Measurements from ENCODE around the gene KCNMA1. TPM values are rescaled to one million over a fixed set of nuclear protein-coding genes. Genes with fewer than 3 reads are reported as not detected.

Gene KCNMA1
- total RNA-seq, 2 experiments from 2014 or later = 0.55 to 1.5 TPM

- Mint-ChIP-seq H3K4me1 (no peaks in the 10 kb centered on the region), H3K9me3 (ENCODE audit: low read depth) (no peaks in the 10 kb centered on the region), H3K27ac (no peak overlapping the region), H3K27me3 (peaks cover 2% of the 10 kb centered on the region), H3K4me3 (no peak overlapping the region), H3K36me3 (no peaks in the 10 kb centered on the region)
- ATAC-seq (no peak), DNase-seq (no peak)
- CTCF ChIA-PET = no interaction called here
These were observed 162.7 kb downstream of the KCNMA1 start for GRCh38 chr10:77474939-77475338.

GRCh38 chr10:77474386-77474785 is 163.2 kb downstream of the KCNMA1 start:
- Mint-ChIP-seq H3K27me3 (peaks cover 2% of the 10 kb centered on the region), H3K4me1 (no peaks in the 10 kb centered on the region), H3K9me3 (ENCODE audit: low read depth) (no peaks in the 10 kb centered on the region), H3K4me3 (no peak overlapping the region), H3K27ac (no peak overlapping the region), H3K36me3 (no peaks in the 10 kb centered on the region)
- CTCF ChIA-PET = no interaction called here
- DNase-seq = no peak
- ATAC-seq = no peak

- Mint-ChIP-seq H3K27ac (no peak overlapping the region), H3K4me3 (no peak overlapping the region), H3K4me1 (no peaks in the 10 kb centered on the region), H3K36me3 (no peaks in the 10 kb centered on the region), H3K9me3 (ENCODE audit: low read depth) (no peaks in the 10 kb centered on the region), H3K27me3 (no peaks in the 10 kb centered on the region)
- CTCF ChIA-PET = no interaction called here
- DNase-seq (no peak), ATAC-seq (no peak)
These were observed 165.5 kb downstream of the KCNMA1 start for GRCh38 chr10:77472146-77472545.

GRCh38 chr10:77471069-77471536 is 166.5 kb downstream of the KCNMA1 start:
- no peaks in the 10 kb centered on the region for H3K4me1 Mint-ChIP-seq
- CTCF ChIA-PET = no interaction called here
- DNase-seq (no peak), ATAC-seq (no peak)
- no peaks in the 10 kb centered on the region for H3K9me3 Mint-ChIP-seq (ENCODE audit: low read depth)
- no peaks in the 10 kb centered on the region for H3K36me3 Mint-ChIP-seq
- no peaks in the 10 kb centered on the region for H3K27me3 Mint-ChIP-seq
- no peak overlapping the region for H3K4me3 Mint-ChIP-seq
- no peak overlapping the region for H3K27ac Mint-ChIP-seq

- no peaks in the 10 kb centered on the region for H3K9me3 Mint-ChIP-seq (ENCODE audit: low read depth)
- CTCF ChIA-PET = no interaction called here
- H3K36me3 Mint-ChIP-seq = no peaks in the 10 kb centered on the region
- DNase-seq = no peak
- H3K4me1 Mint-ChIP-seq = no peaks in the 10 kb centered on the region
- no peak overlapping the region for H3K4me3 Mint-ChIP-seq
- H3K27me3 Mint-ChIP-seq = no peaks in the 10 kb centered on the region
- no peak overlapping the region for H3K27ac Mint-ChIP-seq
- ATAC-seq = no peak
These were observed 170.1 kb downstream of the KCNMA1 start for GRCh38 chr10:77467422-77467963.

GRCh38 chr10:77463967-77464745 is 173.5 kb downstream of the KCNMA1 start:
- CTCF ChIA-PET = no interaction called here
- Mint-ChIP-seq H3K4me3 (no peak overlapping the region), H3K27me3 (no peaks in the 10 kb centered on the region), H3K27ac (no peak overlapping the region), H3K4me1 (no peaks in the 10 kb centered on the region), H3K9me3 (ENCODE audit: low read depth) (no peaks in the 10 kb centered on the region), H3K36me3 (no peaks in the 10 kb centered on the region)
- DNase-seq (no peak), ATAC-seq (no peak)

- H3K27ac Mint-ChIP-seq = no peak overlapping the region
- no peaks in the 10 kb centered on the region for H3K27me3 Mint-ChIP-seq
- H3K9me3 Mint-ChIP-seq (ENCODE audit: low read depth) = no peaks in the 10 kb centered on the region
- H3K4me1 Mint-ChIP-seq = no peaks in the 10 kb centered on the region
- DNase-seq (no peak), ATAC-seq (no peak)
- H3K36me3 Mint-ChIP-seq = no peaks in the 10 kb centered on the region
- no peak overlapping the region for H3K4me3 Mint-ChIP-seq
- CTCF ChIA-PET = no interaction called here
These were observed 174.1 kb downstream of the KCNMA1 start for GRCh38 chr10:77463499-77463898.

- no peak overlapping the region for H3K4me3 Mint-ChIP-seq
- H3K4me1 Mint-ChIP-seq = no peaks in the 10 kb centered on the region
- H3K36me3 Mint-ChIP-seq = no peaks in the 10 kb centered on the region
- DNase-seq (no peak), ATAC-seq (no peak)
- H3K9me3 Mint-ChIP-seq (ENCODE audit: low read depth) = no peaks in the 10 kb centered on the region
- CTCF ChIA-PET = no interaction called here
- no peak overlapping the region for H3K27ac Mint-ChIP-seq
- H3K27me3 Mint-ChIP-seq = no peaks in the 10 kb centered on the region
These were observed 175.8 kb downstream of the KCNMA1 start for GRCh38 chr10:77461636-77462296.

- Mint-ChIP-seq H3K36me3 (no peaks in the 10 kb centered on the region), H3K4me3 (no peak overlapping the region)
These were observed 177.7 kb downstream of the KCNMA1 start for GRCh38 chr10:77459905-77460304.

GRCh38 chr10:77458986-77459590 is 178.5 kb downstream of the KCNMA1 start:
- H3K27ac Mint-ChIP-seq = no peak overlapping the region
- DNase-seq (no peak), ATAC-seq (no peak)

More at GRCh38 chr10:77459905-77460304, 177.7 kb downstream of the KCNMA1 start:
- H3K9me3 Mint-ChIP-seq (ENCODE audit: low read depth) = no peaks in the 10 kb centered on the region
- no peak overlapping the region for H3K27ac Mint-ChIP-seq
- peaks cover 4% of the 10 kb centered on the region for H3K27me3 Mint-ChIP-seq
- CTCF ChIA-PET = no interaction called here
- DNase-seq = no peak
- no peaks in the 10 kb centered on the region for H3K4me1 Mint-ChIP-seq
- no peak for ATAC-seq

GRCh38 chr10:77457721-77458120 is 179.9 kb downstream of the KCNMA1 start:
- Mint-ChIP-seq H3K27ac (no peak overlapping the region), H3K4me3 (no peak overlapping the region), H3K9me3 (ENCODE audit: low read depth) (no peaks in the 10 kb centered on the region), H3K36me3 (no peaks in the 10 kb centered on the region), H3K4me1 (no peaks in the 10 kb centered on the region), H3K27me3 (peaks cover 4% of the 10 kb centered on the region)
- ATAC-seq = no peak
- CTCF ChIA-PET = no interaction called here
- DNase-seq = no peak

More at GRCh38 chr10:77458986-77459590, 178.5 kb downstream of the KCNMA1 start:
- H3K27me3 Mint-ChIP-seq = peaks cover 4% of the 10 kb centered on the region
- no peaks in the 10 kb centered on the region for H3K36me3 Mint-ChIP-seq
- H3K4me3 Mint-ChIP-seq = no peak overlapping the region
- H3K4me1 Mint-ChIP-seq = no peaks in the 10 kb centered on the region
- no peaks in the 10 kb centered on the region for H3K9me3 Mint-ChIP-seq (ENCODE audit: low read depth)
- CTCF ChIA-PET = no interaction called here

GRCh38 chr10:77457266-77457665 is 180.3 kb downstream of the KCNMA1 start:
- ATAC-seq (no peak), DNase-seq (no peak)
- Mint-ChIP-seq H3K9me3 (ENCODE audit: low read depth) (no peaks in the 10 kb centered on the region), H3K4me1 (no peaks in the 10 kb centered on the region), H3K27me3 (peaks cover 4% of the 10 kb centered on the region), H3K27ac (no peak overlapping the region), H3K36me3 (no peaks in the 10 kb centered on the region), H3K4me3 (no peak overlapping the region)
- CTCF ChIA-PET = no interaction called here

- H3K4me1 Mint-ChIP-seq = no peaks in the 10 kb centered on the region
- ATAC-seq = no peak
- no peak for DNase-seq
- H3K27ac Mint-ChIP-seq = no peak overlapping the region
- H3K27me3 Mint-ChIP-seq = peaks cover 4% of the 10 kb centered on the region
- H3K4me3 Mint-ChIP-seq = no peak overlapping the region
- no peaks in the 10 kb centered on the region for H3K9me3 Mint-ChIP-seq (ENCODE audit: low read depth)
- no peaks in the 10 kb centered on the region for H3K36me3 Mint-ChIP-seq
- CTCF ChIA-PET = no interaction called here
These were observed 181.2 kb downstream of the KCNMA1 start for GRCh38 chr10:77456414-77456813.

GRCh38 chr10:77455561-77455960 is 182.0 kb downstream of the KCNMA1 start:
- CTCF ChIA-PET = no interaction called here
- Mint-ChIP-seq H3K36me3 (no peaks in the 10 kb centered on the region), H3K9me3 (ENCODE audit: low read depth) (no peaks in the 10 kb centered on the region), H3K4me3 (no peak overlapping the region), H3K4me1 (no peaks in the 10 kb centered on the region), H3K27me3 (peaks cover 4% of the 10 kb centered on the region), H3K27ac (no peak overlapping the region)
- DNase-seq (no peak), ATAC-seq (no peak)
